D721Med (cell line): ENCODE measurements around the gene WDR93.
A peak's percentile ranks its signal among the peaks of the same experiment; 100 is the strongest.

ENCODE experiments used
- DNase-seq: peaks from one replicate; pipeline ENCODE4 v3.0.0; 2011; ENCODE audit warnings: low spot score; ENCODE audit not compliant: insufficient read length
- FAIRE-seq: peaks from 2 replicates; lab custom pipeline; 2011; peaks lifted over from hg19 to GRCh38; lab: Jason Lieb, UNC
- TF ChIP-seq, protein P1 (sequence below): IDR thresholded peaks from 2 replicates; pipeline ENCODE4 v1.5.1; 2012; ENCODE audit warnings: mild to moderate bottlenecking, control low read depth; ENCODE audit not compliant: insufficient read depth; ENCODE audit errors: missing control alignments

Gene WDR93

DNA sequence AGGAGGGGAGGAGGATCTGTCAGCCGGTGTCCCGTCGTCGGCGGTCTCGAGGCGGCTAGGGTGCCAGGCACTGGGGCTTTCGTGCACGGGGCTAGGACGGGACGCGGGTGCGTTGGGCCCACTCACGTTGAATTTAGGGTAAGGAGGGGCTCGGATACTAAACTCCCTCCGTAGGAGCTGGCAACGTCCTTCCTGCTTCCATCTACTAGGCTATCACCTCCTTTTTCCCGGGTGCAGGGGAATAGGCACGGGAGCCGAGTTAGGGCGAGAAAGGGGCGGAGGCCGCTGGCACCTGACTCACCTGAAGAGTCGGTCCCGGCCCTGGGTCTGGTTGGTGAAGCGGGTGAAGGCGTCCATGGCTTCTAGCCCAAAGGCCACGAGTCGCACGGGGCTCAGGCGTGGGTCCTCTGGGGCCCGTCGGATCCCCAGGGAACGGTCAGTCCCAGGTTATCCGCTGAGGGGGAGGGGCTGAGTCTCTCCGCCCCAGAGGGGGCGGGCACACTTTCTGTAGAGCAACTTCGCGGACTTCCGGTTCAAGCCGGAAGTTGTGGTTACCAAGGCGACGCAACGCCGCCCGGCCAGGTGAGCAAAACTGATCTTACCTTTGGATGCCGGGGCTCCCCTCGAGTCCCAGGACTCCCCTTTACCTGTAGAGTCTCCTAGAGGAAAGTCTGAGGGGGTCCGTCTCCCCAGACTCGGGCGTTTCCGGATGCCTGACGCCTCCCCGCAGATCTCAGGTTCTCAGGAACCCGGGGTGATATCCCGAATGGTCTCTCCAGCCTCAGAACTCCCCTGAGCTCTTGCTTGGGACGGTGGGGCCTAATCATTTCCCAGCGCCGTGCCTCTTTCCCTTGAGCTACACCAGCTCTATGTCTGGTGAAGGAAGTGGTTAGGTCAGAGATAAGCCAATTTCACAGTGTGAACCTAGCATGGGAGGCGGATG, at the start of gene WDR93, which contains the start of gene PEX11A:
Gene WDR93 (plus strand): TSS at position 536 of the 943 bp plus-strand sequence. CDS start 10,936 bp downstream, outside the sequence.
Gene PEX11A (minus strand): TSS at position 479 of the 943 bp plus-strand sequence. CDS start 122 bp downstream, at position 357.
- TF ChIP-seq, protein P1, sequence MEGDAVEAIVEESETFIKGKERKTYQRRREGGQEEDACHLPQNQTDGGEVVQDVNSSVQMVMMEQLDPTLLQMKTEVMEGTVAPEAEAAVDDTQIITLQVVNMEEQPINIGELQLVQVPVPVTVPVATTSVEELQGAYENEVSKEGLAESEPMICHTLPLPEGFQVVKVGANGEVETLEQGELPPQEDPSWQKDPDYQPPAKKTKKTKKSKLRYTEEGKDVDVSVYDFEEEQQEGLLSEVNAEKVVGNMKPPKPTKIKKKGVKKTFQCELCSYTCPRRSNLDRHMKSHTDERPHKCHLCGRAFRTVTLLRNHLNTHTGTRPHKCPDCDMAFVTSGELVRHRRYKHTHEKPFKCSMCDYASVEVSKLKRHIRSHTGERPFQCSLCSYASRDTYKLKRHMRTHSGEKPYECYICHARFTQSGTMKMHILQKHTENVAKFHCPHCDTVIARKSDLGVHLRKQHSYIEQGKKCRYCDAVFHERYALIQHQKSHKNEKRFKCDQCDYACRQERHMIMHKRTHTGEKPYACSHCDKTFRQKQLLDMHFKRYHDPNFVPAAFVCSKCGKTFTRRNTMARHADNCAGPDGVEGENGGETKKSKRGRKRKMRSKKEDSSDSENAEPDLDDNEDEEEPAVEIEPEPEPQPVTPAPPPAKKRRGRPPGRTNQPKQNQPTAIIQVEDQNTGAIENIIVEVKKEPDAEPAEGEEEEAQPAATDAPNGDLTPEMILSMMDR, result no peak
- FAIRE-seq (no peak), DNase-seq (peak; percentile 66)

DNA sequence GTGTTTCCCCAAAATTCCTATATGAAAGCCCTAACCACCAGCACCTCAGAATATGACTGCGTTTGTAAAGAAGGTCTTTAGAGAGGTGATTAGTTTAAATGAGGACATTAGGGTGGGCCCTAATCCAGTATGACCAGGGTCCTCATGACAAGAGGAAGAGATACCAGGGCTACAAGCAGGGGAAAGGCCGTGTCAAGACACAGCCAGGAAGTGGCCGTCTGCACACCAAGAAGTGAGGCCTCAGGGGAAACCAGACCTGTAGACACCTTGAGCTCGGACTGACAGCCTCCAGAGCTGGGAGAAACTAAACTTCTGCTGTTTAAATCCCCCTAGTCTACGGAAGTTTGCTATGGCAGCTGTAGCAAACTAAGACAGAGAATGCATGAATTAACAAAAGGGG, 49.6 kb upstream of the WDR93 start:
- TF ChIP-seq, protein P1, result no peak
- FAIRE-seq, result no peak

DNA sequence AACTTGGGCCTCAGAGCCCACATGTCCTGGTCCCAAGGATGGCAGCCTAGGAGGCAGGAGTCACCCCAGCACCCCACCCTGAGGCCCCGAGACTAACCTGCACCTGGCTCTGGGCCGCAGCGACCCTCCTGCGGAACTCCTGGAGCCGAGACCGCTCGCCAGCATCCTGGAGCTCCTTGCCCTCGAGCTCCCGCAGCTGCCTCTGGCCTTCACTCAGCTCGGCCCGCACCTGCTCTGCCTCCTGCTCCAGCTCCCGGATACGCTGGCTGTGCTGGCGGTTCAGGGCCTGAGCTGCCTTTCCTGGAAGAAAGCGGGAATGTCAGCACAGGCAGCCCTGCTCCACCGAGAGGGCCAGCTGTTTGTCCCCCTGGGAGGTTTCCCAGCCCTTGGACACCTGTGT, 48.5 kb upstream of the WDR93 start:
- no peak for FAIRE-seq
- TF ChIP-seq, protein P1, result no peak

More for the DNA sequence above, 49.6 kb upstream of the WDR93 start:
- no peak for DNase-seq

DNA sequence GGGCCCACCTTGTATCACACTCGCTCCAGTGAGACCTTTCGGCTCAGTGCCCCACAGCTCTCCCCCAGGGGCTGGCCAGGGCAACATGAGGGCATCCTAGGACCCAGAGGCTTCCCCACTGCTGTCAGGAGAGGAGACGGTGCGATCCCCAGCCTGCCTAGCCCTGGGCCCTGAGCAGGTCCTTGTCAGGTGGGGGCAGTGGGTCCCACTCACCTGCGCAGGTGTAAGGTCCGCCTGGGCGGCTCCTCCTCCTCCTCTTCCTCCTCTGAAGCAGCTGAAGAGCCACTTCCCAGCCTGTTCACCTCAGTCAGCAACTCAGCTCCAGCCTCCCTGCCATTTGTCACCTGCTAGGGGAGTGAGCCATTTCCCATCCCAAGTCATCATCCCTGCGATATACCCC, 44.9 kb upstream of the WDR93 start:
- FAIRE-seq (no peak), DNase-seq (no peak)
- TF ChIP-seq, protein P1, result no peak

More for the DNA sequence above, 48.5 kb upstream of the WDR93 start:
- no peak for DNase-seq

DNA sequence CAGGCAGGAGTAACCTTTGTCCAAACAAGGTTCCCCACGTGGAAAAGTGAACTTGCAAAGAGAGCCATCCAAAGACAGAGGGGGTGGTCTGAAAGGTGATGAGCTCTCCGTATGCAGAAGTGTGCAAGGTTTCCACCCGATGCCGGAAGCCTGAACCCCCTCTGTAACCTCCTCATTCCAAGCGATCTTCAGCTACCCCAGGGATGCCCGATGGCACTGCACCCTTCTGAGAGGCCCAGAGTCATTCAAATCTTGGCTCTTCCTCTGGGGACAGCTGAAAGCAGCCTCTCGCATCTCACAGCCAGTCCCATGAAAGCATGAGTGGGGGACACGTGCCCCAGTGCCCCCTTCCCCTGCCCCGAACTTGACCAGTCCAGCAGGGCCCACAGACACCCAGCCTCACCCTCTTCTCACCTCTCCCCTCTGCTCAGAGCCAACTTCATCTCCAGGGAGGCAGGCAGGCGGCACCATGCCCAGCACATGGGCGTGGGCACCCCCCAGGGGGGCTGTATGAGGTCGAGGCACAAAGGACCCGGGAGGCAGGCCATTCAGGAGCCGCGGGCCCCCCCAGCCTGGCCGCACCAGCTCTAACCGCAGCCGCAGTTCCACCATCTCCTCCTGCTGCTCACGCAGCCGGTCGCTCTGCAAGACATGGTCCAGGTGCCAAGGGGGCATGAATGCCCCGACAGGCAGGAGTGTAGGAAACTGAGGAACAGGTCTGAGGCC, 44.0 kb upstream of the WDR93 start:
- FAIRE-seq (no peak), DNase-seq (no peak)
- TF ChIP-seq, protein P1, result no peak

DNA sequence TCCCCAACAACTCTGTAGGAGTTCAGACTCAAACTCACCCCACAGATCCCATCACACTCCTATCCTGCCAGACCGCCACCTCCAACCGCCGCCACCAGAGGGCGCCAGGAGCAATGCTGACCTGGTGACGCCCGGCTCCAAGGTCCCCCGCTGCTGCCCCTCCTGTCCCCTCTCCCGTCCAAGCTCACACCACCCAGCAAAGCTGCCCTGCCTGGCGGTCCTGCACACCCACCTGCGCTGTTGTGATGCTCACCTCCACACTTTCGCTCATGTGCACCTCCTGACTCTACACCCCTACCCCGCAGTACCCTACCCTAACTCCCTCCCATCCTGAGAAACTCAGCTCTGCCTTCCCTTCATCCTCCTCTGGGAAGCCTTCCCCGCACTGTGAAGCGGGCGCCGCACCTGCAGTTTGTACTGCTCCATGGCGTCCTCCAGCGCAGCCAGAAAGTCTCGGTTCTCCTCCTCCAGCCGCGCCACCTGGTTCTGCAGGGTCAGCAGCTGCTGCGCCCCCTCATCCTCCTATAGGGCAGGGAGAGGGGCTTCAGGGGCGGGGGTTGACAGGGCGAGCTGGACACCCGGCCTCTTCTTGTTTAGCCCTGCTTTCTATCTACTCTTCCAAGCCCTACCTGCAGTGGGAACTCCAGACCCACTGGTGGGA, 43.3 kb upstream of the WDR93 start:
- peak; percentile 92 for DNase-seq
- FAIRE-seq, result no peak

More for the DNA sequence above, 43.3 kb upstream of the WDR93 start:
- TF ChIP-seq, protein P1, result peak; percentile 73
